ENCODE measurements around the gene PGS1.

DNA sequence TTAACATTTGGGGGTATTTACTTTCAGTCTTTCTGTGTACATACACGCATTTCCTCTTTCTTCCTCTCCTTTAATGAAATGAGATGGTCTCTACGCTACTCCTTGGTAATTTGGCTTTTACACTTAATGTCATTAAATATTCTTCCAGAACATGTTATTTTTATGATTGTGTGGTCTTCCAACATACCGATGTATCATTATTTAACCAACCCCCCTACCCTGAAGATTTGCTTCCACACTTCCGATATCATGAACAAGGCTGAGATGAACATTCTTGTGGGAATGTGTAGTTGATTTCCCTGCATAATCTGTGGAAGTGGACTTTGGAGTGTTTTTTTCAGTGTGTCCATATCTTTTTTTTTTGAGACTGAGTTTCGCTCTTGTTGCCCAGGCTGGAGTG is 2.3 kb upstream of the PGS1 start:
- TF ChIP-seq, protein P1, sequence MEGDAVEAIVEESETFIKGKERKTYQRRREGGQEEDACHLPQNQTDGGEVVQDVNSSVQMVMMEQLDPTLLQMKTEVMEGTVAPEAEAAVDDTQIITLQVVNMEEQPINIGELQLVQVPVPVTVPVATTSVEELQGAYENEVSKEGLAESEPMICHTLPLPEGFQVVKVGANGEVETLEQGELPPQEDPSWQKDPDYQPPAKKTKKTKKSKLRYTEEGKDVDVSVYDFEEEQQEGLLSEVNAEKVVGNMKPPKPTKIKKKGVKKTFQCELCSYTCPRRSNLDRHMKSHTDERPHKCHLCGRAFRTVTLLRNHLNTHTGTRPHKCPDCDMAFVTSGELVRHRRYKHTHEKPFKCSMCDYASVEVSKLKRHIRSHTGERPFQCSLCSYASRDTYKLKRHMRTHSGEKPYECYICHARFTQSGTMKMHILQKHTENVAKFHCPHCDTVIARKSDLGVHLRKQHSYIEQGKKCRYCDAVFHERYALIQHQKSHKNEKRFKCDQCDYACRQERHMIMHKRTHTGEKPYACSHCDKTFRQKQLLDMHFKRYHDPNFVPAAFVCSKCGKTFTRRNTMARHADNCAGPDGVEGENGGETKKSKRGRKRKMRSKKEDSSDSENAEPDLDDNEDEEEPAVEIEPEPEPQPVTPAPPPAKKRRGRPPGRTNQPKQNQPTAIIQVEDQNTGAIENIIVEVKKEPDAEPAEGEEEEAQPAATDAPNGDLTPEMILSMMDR (IDR thresholded peaks at IDR 0.05), result no peak
- no peak for TF ChIP-seq POLR2A (IDR thresholded peaks at IDR 0.05)

Measured in prostate gland (tissue), 2 donors.